ENCODE data around the gene HOXC12.
A peak's percentile ranks its signal among the peaks of the same experiment; 100 is the strongest.

HOXC12 gene

GRCh38 chr12:53975064-53975471, 20.4 kb downstream of the HOXC12 start:
- no peak overlapping the region; the same call in 1 of the 2 replicates for H3K27ac ChIP-seq (ENCODE audit: extremely low read depth, low read depth, low read length)
- peaks cover 60% of the 10 kb centered on the region for H3K4me1 ChIP-seq (ENCODE audit: control insufficient read depth, insufficient read depth, low read length)
- ChIA-PET CTCF (interaction anchor here (0.7 kb wide), 2 partner anchors 209 to 231 kb away, joined by 4 to 6 read pairs; no protein-coding TSS in a partner anchor), POLR2A (no interaction called here)
- H3K4me3 ChIP-seq (ENCODE audit: low read depth, low read length), result no peak overlapping the region
- no peaks in the 10 kb centered on the region for H3K36me3 ChIP-seq (ENCODE audit: control insufficient read depth in 2 of 2, insufficient read depth in 1 of 2, low read length in 2 of 2)
- H3K9me3 ChIP-seq (ENCODE audit: control insufficient read depth, insufficient read depth, low read depth, low read length), result no peaks in the 10 kb centered on the region
- TF ChIP-seq ZNF488 (tag by site-specific recombination; IDR thresholded peaks at IDR 0.05), result no peak
- 0 out of 2 replicates have a peak, but pooled peaks have one; percentile 3 for TF ChIP-seq GLIS2 (tag by site-specific recombination; IDR thresholded peaks at IDR 0.05)

- H3K4me3 ChIP-seq (ENCODE audit: low read depth, low read length), result no peak overlapping the region
- H3K27ac ChIP-seq (ENCODE audit: extremely low read depth, low read depth, low read length), result no peak overlapping the region; the same call in 1 of the 2 replicates
- POLR2A ChIA-PET, result interaction anchor here (0.6 kb wide), 1 partner anchor 20 kb away, joined by 4 read pairs; no protein-coding TSS in a partner anchor
These were observed 20.9 kb downstream of the HOXC12 start for GRCh38 chr12:53975479-53976152.

GRCh38 chr12:53976172-53976822, 21.6 kb downstream of the HOXC12 start:
- ChIA-PET POLR2A (interaction anchor here (0.6 to 0.9 kb wide), 3 partner anchors 9 to 19 kb away, joined by 3 to 4 read pairs (median 4); no protein-coding TSS in a partner anchor), CTCF (interaction anchor here (0.5 to 0.8 kb wide), 4 partner anchors 99 to 643 kb away, joined by 3 to 5 read pairs (median 3); no protein-coding TSS in a partner anchor)
- no peaks in the 10 kb centered on the region for H3K9me3 ChIP-seq (ENCODE audit: control insufficient read depth, insufficient read depth, low read depth, low read length)
- H3K27ac ChIP-seq (ENCODE audit: extremely low read depth, low read depth, low read length), result peak overlapping the region; percentile 64; the same call in 1 of the 2 replicates
- H3K4me1 ChIP-seq (ENCODE audit: control insufficient read depth, insufficient read depth, low read length), result peaks cover 54% of the 10 kb centered on the region
- H3K4me3 ChIP-seq (ENCODE audit: low read depth, low read length), result no peak overlapping the region
- H3K36me3 ChIP-seq (ENCODE audit: control insufficient read depth in 2 of 2, insufficient read depth in 1 of 2, low read length in 2 of 2), result no peaks in the 10 kb centered on the region
- TF ChIP-seq ZNF558 (tag by site-specific recombination; IDR thresholded peaks at IDR 0.05), result no peak
- TF ChIP-seq ZBTB17 (tag by site-specific recombination; IDR thresholded peaks at IDR 0.05), result peak; percentile 45; the same call in 1 of the 2 replicates
- peak; percentile 76 for TF ChIP-seq ZNF600 (tag by site-specific recombination; IDR thresholded peaks at IDR 0.05)
- TF ChIP-seq KLF9 (tag by site-specific recombination; IDR thresholded peaks at IDR 0.05; ENCODE audit: low read depth), result no peak
- peak; percentile 67 for TF ChIP-seq ZNF335 (tag by site-specific recombination; conservative IDR thresholded peaks at IDR 0.05)
- peak; percentile 55; the same call in 1 of the 2 replicates for TF ChIP-seq KLF1 (tag by site-specific recombination; IDR thresholded peaks at IDR 0.05)
- no peak for TF ChIP-seq ZNF138 (tag by site-specific recombination; IDR thresholded peaks at IDR 0.05; ENCODE audit: borderline replicate concordance)
- peak; percentile 66 for TF ChIP-seq PRDM6 (tag by site-specific recombination; IDR thresholded peaks at IDR 0.05)
- TF ChIP-seq IKZF3 (tag by site-specific recombination; IDR thresholded peaks at IDR 0.05), result 0 out of 2 replicates have a peak, but pooled peaks have one; percentile 17
- no peak for TF ChIP-seq GLI4 (tag by site-specific recombination; IDR thresholded peaks at IDR 0.05)

More at GRCh38 chr12:53975479-53976152, 20.9 kb downstream of the HOXC12 start:
- TF ChIP-seq ZNF423 (tag by site-specific recombination; IDR thresholded peaks at IDR 0.05) (0 out of 2 replicates have a peak, but pooled peaks have one; percentile 10), SP2 (tag by site-specific recombination; IDR thresholded peaks at IDR 0.05) (no peak), ZBTB6 (tag by site-specific recombination; IDR thresholded peaks at IDR 0.05) (peak; percentile 57; the same call in 1 of the 2 replicates), SP7 (tag by site-specific recombination; IDR thresholded peaks at IDR 0.05) (0 out of 2 replicates have a peak, but pooled peaks have one; percentile 8), ZNF600 (tag by site-specific recombination; IDR thresholded peaks at IDR 0.05) (peak; percentile 67), ZBTB11 (tag by site-specific recombination; conservative IDR thresholded peaks at IDR 0.05; ENCODE audit: low read depth) (0 out of 2 replicates have a peak, but pooled peaks have one; percentile 4), ZNF2 (tag by site-specific recombination; IDR thresholded peaks at IDR 0.05) (0 out of 2 replicates have a peak, but pooled peaks have one; percentile 24), ZSCAN30 (tag by site-specific recombination; IDR thresholded peaks at IDR 0.05) (no peak)
- CTCF ChIA-PET, result interaction anchor here (0.6 to 0.8 kb wide), 2 partner anchors 232 to 272 kb away, joined by 3 to 5 read pairs; no protein-coding TSS in a partner anchor
- no peaks in the 10 kb centered on the region for H3K9me3 ChIP-seq (ENCODE audit: control insufficient read depth, insufficient read depth, low read depth, low read length)
- H3K4me1 ChIP-seq (ENCODE audit: control insufficient read depth, insufficient read depth, low read length), result peaks cover 60% of the 10 kb centered on the region
- H3K36me3 ChIP-seq (ENCODE audit: control insufficient read depth in 2 of 2, insufficient read depth in 1 of 2, low read length in 2 of 2), result no peaks in the 10 kb centered on the region

All from HEK293 (cell line).